ENCODE measurements around the gene METTL9. TPM values are rescaled to one million over a fixed set of nuclear protein-coding genes. Genes with fewer than 3 reads are reported as not detected.

Gene METTL9
- total and polyA plus RNA-seq, 9 of the 15 experiments (the other 6 are each of a cell fraction or from before 2014, with no cell fraction given), result 12.2 to 107 (median 79.1) TPM

GRCh38 chr16:21599122-21600030 is at the start of gene METTL9 (continued):
- peak; percentile 74 for TF ChIP-seq NR2C1 (IDR thresholded peaks at IDR 0.05)
- peak; percentile 84 for TF ChIP-seq NR2C1 (tag; IDR thresholded peaks at IDR 0.05)
- no peak for TF ChIP-seq GABPB2 (CRISPR knock-in tag; conservative IDR thresholded peaks at IDR 0.05)
- TF ChIP-seq ZEB2 (IDR thresholded peaks at IDR 0.05), result peak; percentile 97
- TF ChIP-seq TAF15 (IDR thresholded peaks at IDR 0.05; ENCODE audit: low read depth, low read length), result no peak
- no peak for TF ChIP-seq ZNF121 (CRISPR knock-in tag; conservative IDR thresholded peaks at IDR 0.05)
- no peak for TF ChIP-seq MAFG (tag; conservative IDR thresholded peaks at IDR 0.05)
- peak; percentile 97 for TF ChIP-seq ETV1 (tag; conservative IDR thresholded peaks at IDR 0.05; ENCODE audit: low read depth)
- TF ChIP-seq, protein P1, sequence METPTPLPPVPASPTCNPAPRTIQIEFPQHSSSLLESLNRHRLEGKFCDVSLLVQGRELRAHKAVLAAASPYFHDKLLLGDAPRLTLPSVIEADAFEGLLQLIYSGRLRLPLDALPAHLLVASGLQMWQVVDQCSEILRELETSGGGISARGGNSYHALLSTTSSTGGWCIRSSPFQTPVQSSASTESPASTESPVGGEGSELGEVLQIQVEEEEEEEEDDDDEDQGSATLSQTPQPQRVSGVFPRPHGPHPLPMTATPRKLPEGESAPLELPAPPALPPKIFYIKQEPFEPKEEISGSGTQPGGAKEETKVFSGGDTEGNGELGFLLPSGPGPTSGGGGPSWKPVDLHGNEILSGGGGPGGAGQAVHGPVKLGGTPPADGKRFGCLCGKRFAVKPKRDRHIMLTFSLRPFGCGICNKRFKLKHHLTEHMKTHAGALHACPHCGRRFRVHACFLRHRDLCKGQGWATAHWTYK (CRISPR knock-in tag; IDR thresholded peaks at IDR 0.05), result no peak
- no peak for TF ChIP-seq FOS (IDR thresholded peaks at IDR 0.05; ENCODE audit: extremely low read depth, insufficient read length)
- TF ChIP-seq ATF1 (CRISPR knock-in tag; IDR thresholded peaks at IDR 0.05), result peak; percentile 73
- peak; percentile 90 for TF ChIP-seq ATF1 (tag; IDR thresholded peaks at IDR 0.05)
- TF ChIP-seq XRCC4 (IDR thresholded peaks at IDR 0.05; ENCODE audit: extremely low read depth, insufficient read depth, insufficient read length), result no peak
- no peak for TF ChIP-seq PRMT5 (CRISPR knock-in tag; IDR thresholded peaks at IDR 0.05)
- no peak; a peak in 1 of 4 replicates for TF ChIP-seq HDAC1 (IDR thresholded peaks at IDR 0.05)
- TF ChIP-seq TEAD1 (CRISPR knock-in tag; IDR thresholded peaks at IDR 0.05), result peak in 1 of 2 experiments; percentile 73; a peak in 1 of 4 replicates
- TF ChIP-seq CREB3L1 (IDR thresholded peaks at IDR 0.05; ENCODE audit: borderline replicate concordance, low read depth), result peak; percentile 50; the same call in 1 of the 2 replicates
- TF ChIP-seq ZNF76 (CRISPR knock-in tag; IDR thresholded peaks at IDR 0.05; ENCODE audit: borderline replicate concordance), result peak; percentile 17; the same call in 1 of the 2 replicates
- no peak; the same call in 1 of the 2 replicates for TF ChIP-seq NCOR1 (IDR thresholded peaks at IDR 0.05)
- peak; percentile 88 for TF ChIP-seq ZC3H11A (IDR thresholded peaks at IDR 0.05; ENCODE audit: low read depth, low read length)
- no peak for TF ChIP-seq SRSF1 (IDR thresholded peaks at IDR 0.05; ENCODE audit: low read depth, low read length)
- no peak for TF ChIP-seq BDP1 (IDR thresholded peaks at IDR 0.05; ENCODE audit: insufficient read depth, insufficient read length)
- TF ChIP-seq ZNF57 (CRISPR knock-in tag; IDR thresholded peaks at IDR 0.05), result no peak
- TF ChIP-seq ZNF282 (CRISPR knock-in tag; IDR thresholded peaks at IDR 0.05), result no peak

Measured in K562 (cell line).